Measurements from ENCODE around the gene CATSPERD.

GRCh38 chr19:5717215-5717935, 3.1 kb upstream of the CATSPERD start:
- TF ChIP-seq, protein P1, sequence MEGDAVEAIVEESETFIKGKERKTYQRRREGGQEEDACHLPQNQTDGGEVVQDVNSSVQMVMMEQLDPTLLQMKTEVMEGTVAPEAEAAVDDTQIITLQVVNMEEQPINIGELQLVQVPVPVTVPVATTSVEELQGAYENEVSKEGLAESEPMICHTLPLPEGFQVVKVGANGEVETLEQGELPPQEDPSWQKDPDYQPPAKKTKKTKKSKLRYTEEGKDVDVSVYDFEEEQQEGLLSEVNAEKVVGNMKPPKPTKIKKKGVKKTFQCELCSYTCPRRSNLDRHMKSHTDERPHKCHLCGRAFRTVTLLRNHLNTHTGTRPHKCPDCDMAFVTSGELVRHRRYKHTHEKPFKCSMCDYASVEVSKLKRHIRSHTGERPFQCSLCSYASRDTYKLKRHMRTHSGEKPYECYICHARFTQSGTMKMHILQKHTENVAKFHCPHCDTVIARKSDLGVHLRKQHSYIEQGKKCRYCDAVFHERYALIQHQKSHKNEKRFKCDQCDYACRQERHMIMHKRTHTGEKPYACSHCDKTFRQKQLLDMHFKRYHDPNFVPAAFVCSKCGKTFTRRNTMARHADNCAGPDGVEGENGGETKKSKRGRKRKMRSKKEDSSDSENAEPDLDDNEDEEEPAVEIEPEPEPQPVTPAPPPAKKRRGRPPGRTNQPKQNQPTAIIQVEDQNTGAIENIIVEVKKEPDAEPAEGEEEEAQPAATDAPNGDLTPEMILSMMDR (IDR thresholded peaks at IDR 0.05): no peak
- TF ChIP-seq POLR2A (IDR thresholded peaks at IDR 0.05): no peak
